Lung (tissue), 12 donors: ENCODE results near the gene HEXD. TPM values are rescaled to one million over a fixed set of nuclear protein-coding genes. Genes with fewer than 3 reads are reported as not detected.

Experiments used
- ATAC-seq: fragments of 200-7000 bp; cut with Tn5 transposase; one replicate; pipeline ENCODE4 v1.9.1; 2020; ENCODE audit warnings: moderate number of reproducible peaks; ENCODE audit not compliant: insufficient read depth, low FRiP score
- DNase-seq, 3 donors: peaks; one replicate each; pipeline ENCODE4 v3.0.0-alpha.2; 2013 to 2017
- H3K27ac ChIP-seq, 2 donors: one replicate each; pipeline ENCODE4 v1.5.1; 2013; ENCODE audit warnings: mild to moderate bottlenecking in 2 of 2, moderate library complexity in 2 of 2, control low read depth in 1 of 2, inconsistent platforms in 1 of 2, low read depth in 1 of 2, low read length in 1 of 2
- H3K27me3 ChIP-seq, 3 donors: one replicate each; pipeline ENCODE4 v1.5.1; 2013; ENCODE audit warnings: low read length in 2 of 3; ENCODE audit not compliant: control insufficient read depth in 3 of 3, insufficient read depth in 3 of 3
- H3K36me3 ChIP-seq, 4 donors: one replicate each; pipeline ENCODE4 v1.5.1; 2013; ENCODE audit warnings: low read length in 4 of 4, mild to moderate bottlenecking in 1 of 4, moderate library complexity in 1 of 4; ENCODE audit not compliant: control insufficient read depth in 4 of 4, insufficient read depth in 4 of 4
- H3K4me1 ChIP-seq, 5 donors: one replicate each; pipeline ENCODE4 v1.5.1; 2013; ENCODE audit warnings: low read length in 5 of 5, mild to moderate bottlenecking in 2 of 5, moderate library complexity in 1 of 5; ENCODE audit not compliant: control insufficient read depth in 5 of 5, insufficient read depth in 5 of 5
- H3K4me3 ChIP-seq: one replicate; pipeline ENCODE4 v1.5.1; 2013; ENCODE audit warnings: mild to moderate bottlenecking, control low read depth, moderate library complexity
- H3K9ac ChIP-seq, 2 donors: one replicate each; pipeline ENCODE4 v1.5.1; 2013; ENCODE audit warnings: low read length in 2 of 2, control low read depth in 1 of 2; ENCODE audit not compliant: insufficient read depth in 1 of 2
- H3K9me3 ChIP-seq, 4 donors: one replicate each; pipeline ENCODE4 v1.5.1; 2013; ENCODE audit warnings: low read length in 3 of 4, mild to moderate bottlenecking in 1 of 4, moderate library complexity in 1 of 4; ENCODE audit not compliant: control insufficient read depth in 4 of 4, insufficient read depth in 3 of 4
- CTCF ChIP-seq: IDR thresholded peaks from 2 replicates; pipeline ENCODE4 v1.5.1; 2012; ENCODE audit warnings: mild to moderate bottlenecking; ENCODE audit errors: control extremely low read depth, extremely low read depth
- WGBS, 2 donors: extraction: QIAGEN DNeasy Blood & Tissue Kit; methylation state at CpG; one replicate each; pipeline ENCODE4 v1.1.7; 2013; 5-methylcytosine and 5-hydroxymethylcytosine counted together
- polyA plus RNA-seq, 2 donors: library from polyadenylated mRNA; stranded (reverse); fragments of 200-250 nt; gene quantifications; one replicate each; pipeline ENCODE4 v1.2.1, GENCODE V29; 2013
- total RNA-seq, 2 donors: library from RNA; depleted of rRNA in 1 of 2; stranded (reverse); fragments of >200 nt in 1 of 2; gene quantifications; one replicate each; pipeline ENCODE4 v1.2.1, GENCODE V29; 2014 to 2021
- donor health status: control.
- donor health status: control.
- donor health status: Bipolar disorder and iron deficiency.
- donor health status: healthy.
- donor health status: DM: yes; HTN: yes; CAD: no.

The HEXD gene
- total and polyA plus RNA-seq, 4 donors: 28.4 to 57.3 (median 37.4) TPM

DNA sequence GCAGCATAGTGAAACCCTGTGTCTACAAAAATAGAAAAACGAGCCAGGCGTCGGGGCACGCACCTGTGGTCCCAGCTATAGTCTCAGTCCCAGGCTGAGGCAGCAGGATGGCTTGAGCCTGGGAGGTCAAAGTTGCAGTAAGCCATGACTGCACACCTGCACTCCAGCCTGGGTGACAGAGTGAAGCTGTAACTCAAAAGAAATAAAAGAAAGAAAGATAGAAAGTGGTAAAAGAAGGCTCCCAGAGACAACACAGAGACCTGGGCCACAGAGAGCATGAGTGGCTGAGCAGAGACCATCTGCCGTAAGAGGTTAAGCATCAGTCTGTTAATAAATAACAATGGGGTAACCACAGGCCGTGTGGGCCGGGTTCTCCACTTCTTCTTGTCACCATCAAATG is 15.3 kb upstream of the HEXD start:
- H3K36me3 ChIP-seq: peaks cover 0 to 21% (median 0%) of the 10 kb centered on the region in 4 donors
- H3K4me3 ChIP-seq: no peak overlapping the region
- H3K9ac ChIP-seq: no peak overlapping the region
- WGBS, 2 donors: 88 to 90% methylated on average over 7 of the region's 7 CpGs
- no peaks in the 10 kb centered on the region for H3K27me3 ChIP-seq
- H3K9me3 ChIP-seq: no peaks in the 10 kb centered on the region
- TF ChIP-seq CTCF: no peak
- DNase-seq: no peak
- peaks cover 0 to 10% (median 0%) of the 10 kb centered on the region in 5 donors for H3K4me1 ChIP-seq
- no peak for ATAC-seq
- H3K27ac ChIP-seq: no peak overlapping the region

GRCh38 chr17:82403662-82404660 is 14.2 kb upstream of the HEXD start:
- H3K9ac ChIP-seq: no peak overlapping the region
- no peak overlapping the region for H3K4me3 ChIP-seq
- no peaks in the 10 kb centered on the region for H3K9me3 ChIP-seq
- no peak overlapping the region for H3K27ac ChIP-seq
- DNase-seq (no peak), ATAC-seq (no peak)
- H3K27me3 ChIP-seq: no peaks in the 10 kb centered on the region
- TF ChIP-seq CTCF: no peak
- H3K4me1 ChIP-seq: peaks cover 0 to 10% (median 0%) of the 10 kb centered on the region in 5 donors
- WGBS, 2 donors: 96 to 97% methylated on average over 67 of the region's 67 CpGs
- H3K36me3 ChIP-seq: peaks cover 0 to 22% (median 0%) of the 10 kb centered on the region in 4 donors

DNA sequence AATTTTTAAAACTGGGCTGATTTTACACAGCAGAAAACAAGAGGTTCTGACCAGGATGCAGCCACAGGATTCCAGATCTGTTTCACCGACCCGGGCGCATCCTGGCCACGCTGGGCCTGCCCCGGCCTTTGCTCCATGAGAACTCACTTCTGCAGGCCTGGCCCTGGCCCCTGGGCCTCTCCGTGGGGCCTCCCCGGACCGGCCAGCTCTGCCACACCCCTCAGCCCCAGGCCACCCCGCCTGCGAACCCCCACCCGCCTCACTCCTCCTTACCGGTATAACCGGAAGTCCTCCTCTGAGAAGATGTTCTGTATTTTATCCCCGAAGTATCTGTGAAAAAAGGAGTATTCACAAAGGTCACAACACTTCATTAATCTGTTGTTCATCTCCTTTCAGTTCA is 13.1 kb upstream of the HEXD start:
- peaks cover 0 to 27% (median 0%) of the 10 kb centered on the region in 4 donors for H3K36me3 ChIP-seq
- DNase-seq: no peak
- WGBS, 2 donors: 93 to 94% methylated on average over 14 of the region's 14 CpGs

More for the DNA sequence above, 13.1 kb upstream of the HEXD start:
- ATAC-seq: no peak
- Histone ChIP-seq H3K9me3 (no peaks in the 10 kb centered on the region), H3K4me1 (peaks cover 0 to 9% (median 0%) of the 10 kb centered on the region in 5 donors), H3K27me3 (no peaks in the 10 kb centered on the region), H3K27ac (no peak overlapping the region), H3K9ac (no peak overlapping the region), H3K4me3 (no peak overlapping the region)
- no peak for TF ChIP-seq CTCF
